Smooth muscle cell of the brain vasculature (primary cell): ENCODE measurements around the gene CHD2.
"Not testable (repeated sequence)": the region's sequence is repeated elsewhere in the genome, so short reads cannot be mapped to it uniquely, and the experiment has no call there.

ENCODE experiments used
- DNase-seq: peaks from one replicate; pipeline ENCODE4 v3.0.0-alpha.2; 2012; ENCODE audit warnings: low read depth, low spot score

CHD2 gene

GRCh38 chr15:92899948-92900730 lies at the start of gene CHD2:
TSS of gene CHD2 (plus strand) at chr15:92900324. CDS start at chr15:92901238, 914 bp downstream.
- DNase-seq, result peak; percentile 64

GRCh38 chr15:92853222-92853621 lies 46.9 kb upstream of the CHD2 start:
- no peak for DNase-seq

GRCh38 chr15:92861742-92862141 lies 38.4 kb upstream of the CHD2 start:
- DNase-seq, result no peak

- no peak for DNase-seq
Observed at GRCh38 chr15:92864127-92864814, 35.9 kb upstream of the CHD2 start.

- no peak for DNase-seq
Observed at GRCh38 chr15:92869263-92869940, 30.7 kb upstream of the CHD2 start.

- DNase-seq, result no peak
Observed at GRCh38 chr15:92870010-92870591, 30.0 kb upstream of the CHD2 start.

- not testable (repeated sequence) for DNase-seq
Observed at GRCh38 chr15:92872967-92873366, 27.2 kb upstream of the CHD2 start.

GRCh38 chr15:92877000-92877399 lies 23.1 kb upstream of the CHD2 start:
- no peak for DNase-seq

GRCh38 chr15:92877416-92877815 lies 22.7 kb upstream of the CHD2 start:
- DNase-seq, result no peak

GRCh38 chr15:92878593-92879053 lies 21.5 kb upstream of the CHD2 start:
- no peak for DNase-seq

GRCh38 chr15:92879949-92880725 lies 20.0 kb upstream of the CHD2 start:
- no peak for DNase-seq

GRCh38 chr15:92880796-92881195 lies 19.3 kb upstream of the CHD2 start:
- DNase-seq, result no peak

GRCh38 chr15:92881211-92881754 lies 18.8 kb upstream of the CHD2 start:
- DNase-seq, result no peak

GRCh38 chr15:92881802-92882696 lies 18.1 kb upstream of the CHD2 start:
- DNase-seq, result peak; percentile 99

- DNase-seq, result no peak
Observed at GRCh38 chr15:92882697-92883162, 17.4 kb upstream of the CHD2 start.

- no peak for DNase-seq
Observed at GRCh38 chr15:92883163-92883875, 16.8 kb upstream of the CHD2 start.

- no peak for DNase-seq
Observed at GRCh38 chr15:92883876-92884435, 16.2 kb upstream of the CHD2 start.

- no peak for DNase-seq
Observed at GRCh38 chr15:92884436-92885223, 15.5 kb upstream of the CHD2 start.
